ENCODE data around the gene NAALADL1. TPM values are rescaled to one million over a fixed set of nuclear protein-coding genes. Genes with fewer than 3 reads are reported as not detected.

Gene NAALADL1
- total RNA-seq, 1 experiment from 2014 or later, result 0.23 TPM

DNA sequence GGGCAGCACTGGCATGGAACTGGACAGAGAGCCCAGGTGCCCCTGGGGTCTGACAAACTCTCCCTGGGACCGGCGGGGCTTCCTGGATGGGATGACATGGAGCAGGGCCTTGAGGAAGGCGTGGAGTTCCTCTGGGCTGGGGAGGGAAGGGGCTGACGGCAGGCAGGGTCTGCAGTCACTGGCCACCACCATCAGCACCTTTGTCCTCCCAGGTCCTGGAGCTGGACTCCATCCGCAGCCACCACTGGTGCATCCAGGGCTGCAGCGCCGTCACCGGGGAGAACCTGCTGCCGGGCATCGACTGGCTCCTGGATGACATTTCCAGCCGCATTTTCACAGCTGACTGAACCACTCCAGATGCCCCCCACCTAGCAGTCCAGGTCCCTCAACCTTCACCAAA is 36.8 kb downstream of the NAALADL1 start:
- intact Hi-C loops (cut with micrococcal nuclease; ENCODE audit: unreplicated experiment) (loop anchor here (10.0 kb wide), 1 partner anchor 177 kb away; the partner anchor contains the start of gene CDC42BPG), in situ Hi-C loops (cut with HindIII; ENCODE audit: low pct_unique_long_range_greater_than_20kb, low sequenced_read_pairs) (no loop called here)
- Histone ChIP-seq H3K4me3 (ENCODE audit: low read depth in 2 of 2, low read length in 2 of 2) (no peak overlapping the region), H3K4me1 (ENCODE audit: control insufficient read depth, insufficient read depth, low read length) (no peaks in the 10 kb centered on the region), H3K36me3 (ENCODE audit: control insufficient read depth, insufficient read depth, low read length) (no peaks in the 10 kb centered on the region), H3K27me3 (ENCODE audit: control insufficient read depth, insufficient read depth, low read length) (no peaks in the 10 kb centered on the region), H3K27ac (ENCODE audit: low read length) (no peak overlapping the region), H3K9me3 (ENCODE audit: control insufficient read depth, insufficient read depth, low read depth, low read length) (no peaks in the 10 kb centered on the region)
- TF ChIP-seq REST (IDR thresholded peaks at IDR 0.05; ENCODE audit: insufficient read depth in 1 of 2, low read depth in 2 of 2, low read length in 1 of 2) (no peak), CTCF (IDR thresholded peaks at IDR 0.05) (no peak), TCF7L2 (IDR thresholded peaks at IDR 0.05; ENCODE audit: low read depth, low read length) (no peak), POLR2AphosphoS5 (IDR thresholded peaks at IDR 0.05; ENCODE audit: low read depth, low read length) (no peak), SIN3A (IDR thresholded peaks at IDR 0.05; ENCODE audit: borderline replicate concordance, insufficient read depth, low read depth, low read length) (no peak)
- no TSS peak for BruUV-seq (replicated peaks)
- ATAC-seq (no peak), DNase-seq (ENCODE audit: low read depth, low spot score) (no peak)
- ChIA-PET POLR2A (no interaction called here), CTCF (no interaction called here)

- BruUV-seq (replicated peaks), result no TSS peak
These were observed 37.4 kb downstream of the NAALADL1 start for GRCh38 chr11:65021003-65021402.

More at GRCh38 chr11:65021003-65021402, 37.4 kb downstream of the NAALADL1 start:
- Histone ChIP-seq H3K27me3 (ENCODE audit: control insufficient read depth, insufficient read depth, low read length) (no peaks in the 10 kb centered on the region), H3K36me3 (ENCODE audit: control insufficient read depth, insufficient read depth, low read length) (no peaks in the 10 kb centered on the region), H3K9me3 (ENCODE audit: control insufficient read depth, insufficient read depth, low read depth, low read length) (no peaks in the 10 kb centered on the region), H3K4me1 (ENCODE audit: control insufficient read depth, insufficient read depth, low read length) (no peaks in the 10 kb centered on the region; the same call in 1 of the 2 replicates), H3K4me3 (ENCODE audit: low read depth in 2 of 2, low read length in 2 of 2) (no peak overlapping the region), H3K27ac (ENCODE audit: low read length) (no peak overlapping the region)
- POLR2A ChIA-PET, result interaction anchor here (0.7 kb wide), 1 partner anchor 97 kb away, joined by 4 read pairs; no protein-coding TSS in a partner anchor
- TF ChIP-seq POLR2AphosphoS5 (IDR thresholded peaks at IDR 0.05; ENCODE audit: low read depth, low read length), result no peak
- no peak for TF ChIP-seq REST (IDR thresholded peaks at IDR 0.05; ENCODE audit: insufficient read depth in 1 of 2, low read depth in 2 of 2, low read length in 1 of 2)
- TF ChIP-seq CTCF (IDR thresholded peaks at IDR 0.05), result no peak
- no peak for TF ChIP-seq SIN3A (IDR thresholded peaks at IDR 0.05; ENCODE audit: borderline replicate concordance, insufficient read depth, low read depth, low read length)
- no peak for TF ChIP-seq TCF7L2 (IDR thresholded peaks at IDR 0.05; ENCODE audit: low read depth, low read length)
- CTCF ChIA-PET, result no interaction called here
- ATAC-seq, result no peak
- intact Hi-C loops (cut with micrococcal nuclease; ENCODE audit: unreplicated experiment), result loop anchor here (10.0 kb wide), 1 partner anchor 176 kb away; the partner anchor contains the start of gene CDC42BPG
- in situ Hi-C loops (cut with HindIII; ENCODE audit: low pct_unique_long_range_greater_than_20kb, low sequenced_read_pairs), result no loop called here
- no peak for DNase-seq (ENCODE audit: low read depth, low spot score)
